Inflammatory macrophage treated with lipopolysaccharide for 1 hour (primary cell): Measurements from ENCODE around the gene RPL9.
"Not testable (repeated sequence)": the region's sequence is repeated elsewhere in the genome, so short reads cannot be mapped to it uniquely, and the experiment has no call there.

Experiments
- DNase-seq, 2 donors: peaks; one replicate each; pipeline ENCODE4 v3.0.0-alpha.2; 2020 to 2022

Gene RPL9

DNA sequence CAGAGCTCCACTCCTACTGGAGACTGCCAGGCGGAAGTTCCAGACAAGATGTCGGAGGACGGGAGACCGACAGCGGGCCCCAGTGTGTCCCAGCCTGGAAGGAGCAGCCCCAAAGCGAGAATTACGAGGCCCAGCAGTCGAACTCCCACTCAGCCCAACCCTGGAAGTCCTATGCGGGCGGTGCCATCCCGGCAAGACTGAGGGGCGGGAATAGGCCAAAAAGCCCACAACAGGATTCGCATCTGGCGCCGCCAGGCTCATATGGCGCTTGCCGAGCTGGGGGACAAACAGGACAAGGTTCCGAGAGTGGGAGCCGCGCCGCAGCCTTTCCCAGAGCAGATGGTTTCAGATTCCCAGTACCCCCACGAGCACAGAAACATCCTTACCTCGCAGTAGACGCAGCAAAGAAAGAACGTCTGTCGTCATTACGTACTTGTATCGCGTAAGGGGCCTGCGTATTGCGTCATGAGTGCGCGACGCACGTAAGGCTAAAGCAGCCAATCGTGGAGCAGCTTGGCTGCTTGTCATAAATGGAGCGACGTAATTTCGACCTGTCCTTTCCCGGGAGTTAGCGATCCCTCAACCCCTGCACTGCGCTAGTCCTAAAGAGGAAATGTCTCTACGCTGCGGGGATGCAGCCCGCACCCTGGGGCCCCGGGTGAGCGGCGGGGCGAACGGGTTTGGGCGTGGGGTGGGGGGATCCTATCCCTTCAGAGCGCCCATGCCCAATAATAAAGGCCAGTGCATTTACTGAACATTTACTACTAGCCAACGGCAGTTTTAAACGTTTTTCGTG is at the start of gene RPL9, which contains the start of gene LIAS:
Gene RPL9, minus strand, starts transcription at position 418 of the 796 bp plus-strand sequence. CDS start 483 bp downstream, outside the sequence.
Gene LIAS, plus strand, starts transcription at position 552 of the 796 bp plus-strand sequence. Its CDS starts 62 bp downstream, at position 614.
- DNase-seq = peak; percentile 98 to 99

DNA sequence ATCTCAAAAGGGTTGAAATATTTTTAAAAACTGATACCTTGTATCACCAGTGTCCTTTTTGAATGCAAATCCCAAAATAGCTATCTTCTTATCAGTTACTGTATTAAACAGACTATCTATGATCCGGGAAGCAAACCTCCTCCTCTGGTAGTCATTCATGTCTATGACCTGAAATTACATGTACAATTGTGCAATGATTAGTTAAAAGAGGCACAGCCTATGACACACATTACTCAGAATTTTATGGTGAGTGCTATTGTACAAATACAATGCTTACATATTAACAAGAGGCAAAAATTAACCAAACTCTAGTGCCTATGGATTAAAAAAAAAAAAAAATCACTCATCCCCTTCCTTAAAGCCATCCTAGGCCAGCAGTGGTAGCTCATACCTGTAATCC is 46.9 kb upstream of the RPL9 start:
- DNase-seq = no peak

DNA sequence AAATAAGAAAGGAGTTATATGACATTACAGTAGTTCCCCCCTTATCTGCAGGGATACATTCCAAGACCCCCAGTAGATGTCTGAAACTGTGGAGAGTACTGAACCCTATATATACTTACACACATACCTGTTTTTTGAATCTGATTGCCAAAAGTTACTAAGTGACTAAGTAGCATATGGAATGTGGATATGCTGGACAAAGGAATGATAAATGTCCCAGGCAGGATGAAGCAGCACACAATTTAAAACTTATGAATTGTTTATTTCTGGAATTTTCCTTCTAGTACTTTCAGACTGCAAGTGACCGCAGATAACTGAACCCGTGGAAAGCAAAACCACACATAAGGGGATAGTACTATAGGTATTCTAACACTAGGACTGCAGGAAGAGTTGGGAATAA is 45.8 kb upstream of the RPL9 start:
- no peak for DNase-seq

DNA sequence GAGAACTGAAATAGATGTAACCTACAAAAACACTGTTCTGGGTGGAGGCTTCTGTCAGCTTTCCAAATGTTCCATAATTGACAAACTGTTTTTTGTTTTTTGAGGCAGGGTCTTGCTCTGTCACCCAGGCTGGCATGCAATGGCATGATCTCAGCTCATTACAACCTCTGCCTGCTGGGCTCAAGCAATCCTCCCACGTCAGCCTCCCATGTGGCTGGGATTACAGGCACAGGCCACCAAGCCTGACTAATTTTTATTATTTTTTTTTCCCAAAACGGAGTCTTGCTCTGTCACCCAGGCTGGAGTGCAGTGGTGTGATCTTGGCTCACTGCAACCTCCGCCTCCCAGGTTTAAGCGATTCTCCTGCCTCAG is 43.9 kb upstream of the RPL9 start:
- DNase-seq = not testable (repeated sequence)

DNA sequence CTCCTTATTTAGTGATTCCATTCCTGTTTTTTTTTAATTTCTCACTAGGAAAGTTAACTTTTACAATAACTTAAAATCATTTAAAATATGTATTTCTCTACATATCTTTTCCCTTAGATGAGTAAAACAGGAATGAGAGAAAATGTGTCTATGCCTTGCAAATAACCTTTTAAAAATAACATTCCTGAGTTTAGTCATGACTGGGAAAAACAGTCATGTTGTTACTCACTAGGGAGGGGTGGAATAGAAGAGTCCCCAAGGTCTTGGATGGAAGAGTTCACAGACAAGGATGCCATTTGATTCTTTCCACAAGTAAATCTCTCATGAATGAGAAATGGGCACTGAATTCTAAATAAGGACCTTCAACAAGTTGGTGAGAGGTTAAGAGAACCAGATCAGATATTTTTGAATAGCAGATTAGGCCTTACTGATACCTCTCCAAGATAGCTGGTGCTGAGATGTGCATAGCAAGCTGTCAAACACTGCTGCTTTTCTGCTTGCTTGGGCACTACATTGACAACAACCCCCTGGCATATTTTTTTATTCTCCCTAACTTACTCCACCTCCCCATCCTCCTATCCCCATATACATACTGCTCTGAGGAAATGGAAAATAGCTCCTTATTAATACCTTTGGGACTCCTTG is 43.4 kb upstream of the RPL9 start:
- no peak for DNase-seq

DNA sequence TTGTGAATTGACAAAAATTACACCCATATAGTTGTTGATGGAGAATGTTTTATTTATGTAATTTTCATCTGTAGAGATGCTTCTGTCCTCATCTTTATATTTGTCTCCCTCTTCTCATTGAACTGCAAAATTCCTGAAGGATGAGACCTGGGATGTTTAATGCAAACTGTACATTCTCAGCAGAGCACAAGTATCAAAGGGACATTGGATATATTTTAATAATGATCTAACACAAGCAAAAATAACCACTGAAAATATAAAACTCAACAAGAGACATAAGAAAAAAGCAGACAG is 40.0 kb upstream of the RPL9 start:
- DNase-seq = no peak

DNA sequence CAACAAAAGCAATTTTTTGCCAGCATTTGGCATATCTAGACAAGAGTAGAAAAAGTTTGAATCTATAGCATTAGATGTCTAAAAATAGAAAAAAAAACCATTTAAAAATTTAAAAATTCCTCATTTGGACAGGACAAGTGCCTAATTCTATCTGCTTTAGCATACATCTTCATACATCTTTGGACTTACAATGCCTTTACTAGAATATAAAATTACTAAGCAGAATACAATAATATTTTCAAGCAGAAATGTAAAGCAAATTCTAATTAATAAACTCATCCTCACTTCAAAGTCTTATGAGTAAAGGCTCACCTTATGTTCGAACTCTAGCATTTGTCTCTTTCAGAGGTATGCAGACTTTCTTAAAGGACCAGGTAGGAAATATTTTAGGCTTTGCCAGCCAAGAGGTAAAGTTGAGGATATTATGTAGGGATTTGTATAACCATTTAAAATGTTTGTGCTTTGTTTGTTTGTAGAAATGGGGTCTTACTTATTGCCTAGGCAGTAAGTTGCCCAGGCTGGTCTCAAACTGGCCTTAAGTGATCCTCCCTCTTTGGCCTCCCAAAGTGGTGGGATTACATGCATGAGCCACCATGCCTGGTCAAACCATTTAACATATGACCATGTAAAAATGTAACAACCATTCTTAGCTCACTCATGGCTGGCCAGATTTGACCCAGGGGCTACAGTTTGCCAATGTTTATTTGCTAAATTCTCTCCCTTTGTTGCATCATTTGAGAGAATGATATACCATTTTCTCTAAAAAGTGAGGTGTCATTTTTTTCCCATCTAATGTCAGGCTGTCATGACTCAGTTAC is 39.4 kb upstream of the RPL9 start:
- no peak for DNase-seq

DNA sequence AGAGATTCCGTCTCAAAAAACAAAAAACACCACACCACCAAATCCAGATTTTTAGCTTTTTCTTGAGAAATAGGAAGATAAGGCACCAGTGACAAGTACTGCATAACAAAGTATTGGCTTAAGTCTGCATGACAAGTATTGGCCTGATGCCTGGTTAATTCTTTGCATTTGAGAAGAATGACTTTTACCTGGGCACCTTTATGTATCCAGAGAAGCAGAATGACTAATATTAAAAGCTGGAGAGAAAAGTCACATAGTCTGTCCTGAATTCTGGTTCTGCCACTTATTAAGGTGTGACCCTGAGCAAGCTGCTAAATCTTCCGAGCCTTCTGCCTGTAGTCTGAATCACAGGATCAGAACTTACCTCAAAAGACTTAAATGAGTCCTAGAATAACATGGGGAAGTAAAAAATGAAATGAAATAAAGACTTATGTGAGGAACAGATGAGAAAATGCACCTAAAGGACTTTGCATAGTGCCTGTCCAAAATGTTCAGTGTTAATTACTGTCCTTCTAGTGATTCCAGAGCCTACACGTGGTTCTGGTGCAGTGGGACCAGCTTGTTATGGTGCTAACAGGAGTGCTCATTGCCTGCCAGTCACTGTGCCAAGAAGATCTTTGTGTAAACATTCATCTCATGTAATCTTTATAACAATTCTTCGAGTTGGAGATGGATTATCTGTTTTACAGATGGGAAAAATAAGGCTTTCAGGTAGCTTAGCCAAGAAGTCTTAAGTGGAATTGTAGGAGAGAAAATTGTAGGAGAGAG is 36.9 kb upstream of the RPL9 start:
- no peak for DNase-seq

DNA sequence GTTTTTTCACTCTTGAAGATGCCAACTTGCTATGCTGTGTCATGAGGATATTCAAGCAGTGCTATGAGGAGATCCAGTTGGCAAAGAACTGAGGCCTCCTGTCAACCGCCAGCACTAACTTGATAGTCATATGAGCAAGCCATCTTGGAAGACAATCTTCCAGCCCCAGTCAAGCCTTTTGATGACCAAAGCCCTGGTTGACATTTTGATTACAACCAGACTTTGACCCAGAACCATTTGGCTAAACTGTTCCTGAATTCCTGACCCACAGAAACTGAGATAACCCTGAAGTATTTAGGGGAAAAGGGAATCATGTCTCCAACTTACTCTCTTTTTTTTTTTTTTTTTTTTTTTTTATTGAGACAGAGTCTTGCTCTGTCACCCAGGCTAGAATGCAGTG is 35.6 kb upstream of the RPL9 start:
- no peak for DNase-seq

DNA sequence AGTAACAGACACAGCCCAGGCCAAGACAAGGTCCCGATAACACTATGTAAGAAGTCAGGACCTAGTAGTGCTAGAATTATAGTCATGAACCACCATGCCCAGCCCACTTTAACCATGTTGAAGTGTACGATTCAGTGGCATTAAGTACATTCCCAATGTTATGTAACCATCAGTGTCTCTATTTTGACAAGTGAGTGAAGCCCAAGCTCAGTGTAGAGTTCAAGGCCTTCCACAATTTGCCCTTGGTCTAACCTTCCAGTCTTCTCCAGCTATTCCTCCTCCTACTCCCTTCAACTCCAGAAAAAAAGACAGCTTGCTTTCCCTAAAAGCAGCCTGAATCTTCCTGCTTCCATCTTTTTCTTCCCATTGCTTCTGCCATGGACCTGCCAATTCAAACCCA is 31.6 kb upstream of the RPL9 start:
- no peak for DNase-seq

DNA sequence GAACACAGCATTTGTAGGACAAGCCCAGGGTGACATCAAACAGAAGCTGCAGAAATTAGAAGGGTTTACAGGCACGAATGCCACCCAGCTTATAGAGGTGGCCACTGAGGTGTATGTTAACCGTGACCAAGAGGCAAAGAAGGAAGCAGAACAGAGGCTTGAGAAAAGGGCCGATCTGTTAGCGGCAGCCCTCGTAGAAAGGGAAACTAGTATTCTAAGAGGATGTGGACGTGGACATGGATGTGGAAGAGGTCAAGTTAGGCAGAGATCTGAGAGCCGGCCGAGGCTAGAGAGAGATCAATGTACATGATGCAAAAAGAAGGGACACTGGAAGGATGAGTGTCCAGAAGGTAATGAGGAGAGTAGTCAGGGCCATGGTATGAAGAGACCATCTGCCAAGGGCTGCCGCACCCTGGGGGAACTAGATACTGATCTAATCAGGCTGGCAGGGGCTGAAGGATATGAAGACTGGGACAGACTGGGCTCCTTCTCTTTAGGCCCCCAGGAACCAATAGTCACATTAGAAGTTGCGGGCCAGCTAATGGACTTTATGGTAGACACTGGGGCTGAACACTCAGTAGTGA is 27.6 kb upstream of the RPL9 start:
- DNase-seq = peak; percentile 22 to 35

DNA sequence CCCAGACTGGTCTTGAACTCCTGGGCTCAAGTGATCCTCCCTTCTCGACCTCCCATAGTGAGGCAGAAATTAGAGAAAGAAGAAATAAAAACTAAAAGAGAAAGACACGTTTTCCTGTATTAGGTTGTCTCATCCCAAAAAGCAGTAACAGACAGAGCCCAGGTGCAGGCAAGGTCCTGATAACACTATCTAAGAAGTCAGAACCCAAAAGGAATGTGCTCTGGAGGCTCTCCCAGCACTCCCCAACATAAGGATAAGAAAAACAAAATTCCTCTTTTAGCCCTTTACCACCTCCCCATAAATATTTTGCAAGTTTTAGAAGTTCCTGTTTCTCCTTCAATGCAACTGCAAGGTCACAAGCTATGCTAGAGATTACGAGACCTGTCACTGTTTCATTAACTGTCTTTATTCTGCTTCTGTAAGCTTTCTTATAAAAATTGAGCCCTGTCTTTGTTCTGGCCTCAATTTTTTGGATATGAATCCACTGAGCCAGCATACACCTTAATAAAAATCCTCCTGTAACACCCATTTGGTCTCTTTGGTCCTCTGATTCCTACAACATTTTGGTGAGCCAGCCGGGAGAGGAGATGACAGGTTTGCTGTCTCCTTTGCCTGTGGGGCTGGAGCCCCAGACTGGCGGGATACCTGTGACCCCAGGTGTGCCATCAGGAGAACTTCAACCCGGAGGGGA is 26.0 kb upstream of the RPL9 start:
- peak; percentile 72 to 80 for DNase-seq

DNA sequence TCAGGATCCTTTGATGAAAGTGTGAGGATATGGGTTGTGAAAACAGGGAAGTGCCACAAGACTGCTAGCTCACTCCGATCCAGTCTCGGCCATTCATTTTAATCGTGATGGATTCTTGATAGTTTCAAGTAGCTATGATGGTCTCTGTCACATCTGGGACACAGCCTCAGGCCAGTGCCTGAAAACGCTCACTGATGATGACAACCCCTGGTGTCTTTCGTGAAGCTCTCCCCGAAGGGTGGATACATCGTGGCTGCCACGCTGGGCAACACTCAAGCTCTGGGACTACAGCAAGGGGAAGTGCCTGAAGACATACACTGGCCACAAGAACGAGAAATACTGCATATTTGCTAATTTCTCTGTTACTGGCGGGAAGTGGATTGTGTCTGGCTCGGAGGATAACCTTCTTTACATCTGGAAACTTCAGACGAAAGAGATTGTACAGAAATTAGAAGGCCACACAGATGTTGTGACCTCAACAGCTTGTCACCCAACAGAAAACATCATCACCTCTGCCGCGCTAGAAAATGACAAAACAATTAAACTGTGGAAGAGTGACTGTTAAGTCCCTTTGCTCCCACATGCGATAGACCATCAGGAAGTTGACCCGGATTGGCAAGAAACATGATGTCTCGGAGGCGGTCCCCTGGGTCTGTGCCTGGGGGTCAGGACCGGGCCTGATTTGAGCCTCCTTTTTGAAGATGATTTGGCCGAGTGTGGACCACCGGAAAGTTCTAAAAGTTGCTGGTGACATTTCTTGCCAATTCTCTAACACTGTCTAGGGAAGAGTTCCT is 22.4 kb upstream of the RPL9 start:
- peak; percentile 39 to 66 for DNase-seq

DNA sequence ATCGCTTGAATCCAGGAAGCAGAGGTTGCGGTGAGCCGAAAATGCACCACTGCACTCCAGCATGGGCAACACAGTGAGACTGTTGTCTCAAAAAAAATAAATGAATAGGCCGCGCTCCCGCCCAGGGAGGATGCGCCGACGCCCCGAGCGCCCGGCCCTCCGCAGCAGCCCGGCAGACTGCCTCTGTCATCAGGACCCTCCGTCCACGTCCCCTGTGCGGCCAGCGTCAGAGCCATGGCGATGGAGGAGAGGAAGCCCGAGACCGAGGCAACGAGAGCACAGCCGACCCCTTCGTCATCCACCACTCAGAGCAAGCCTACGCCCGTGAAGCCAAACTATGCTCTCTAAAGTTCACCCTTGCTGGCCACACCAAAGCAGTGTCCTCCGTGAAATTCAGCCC is 21.5 kb upstream of the RPL9 start:
- DNase-seq = no peak

DNA sequence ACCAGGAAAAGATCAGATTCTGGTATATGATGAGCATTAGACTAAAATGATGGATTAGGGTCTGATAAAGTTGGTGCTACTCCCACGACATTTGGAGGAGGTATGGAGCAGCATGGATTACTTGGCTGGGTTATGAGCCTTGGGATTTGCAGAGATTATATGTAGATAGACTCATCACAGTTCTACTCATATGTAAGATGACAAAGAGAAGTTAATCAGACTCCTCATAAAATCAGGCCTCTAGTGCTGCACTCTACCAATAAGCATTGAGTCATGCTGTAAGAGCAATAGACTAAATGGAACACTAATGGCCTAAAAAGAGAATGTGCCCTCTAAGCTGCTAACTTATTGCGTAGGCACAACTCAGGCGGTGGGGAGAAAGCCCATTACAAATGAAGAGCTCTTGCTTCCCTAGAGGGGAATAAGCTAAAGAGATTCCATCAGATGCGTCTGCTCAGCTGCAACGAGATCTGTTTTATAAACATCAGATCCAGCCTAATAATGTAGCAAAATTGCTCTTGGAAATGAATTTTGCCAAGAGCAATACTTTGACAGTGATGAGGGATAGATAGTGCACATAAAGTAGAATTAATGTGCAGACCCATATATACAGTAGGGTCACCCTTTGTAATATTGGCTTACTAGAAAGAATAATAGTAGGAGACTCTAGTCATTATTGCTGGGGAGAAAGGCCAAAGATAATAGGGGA is 17.6 kb upstream of the RPL9 start:
- no peak for DNase-seq

DNA sequence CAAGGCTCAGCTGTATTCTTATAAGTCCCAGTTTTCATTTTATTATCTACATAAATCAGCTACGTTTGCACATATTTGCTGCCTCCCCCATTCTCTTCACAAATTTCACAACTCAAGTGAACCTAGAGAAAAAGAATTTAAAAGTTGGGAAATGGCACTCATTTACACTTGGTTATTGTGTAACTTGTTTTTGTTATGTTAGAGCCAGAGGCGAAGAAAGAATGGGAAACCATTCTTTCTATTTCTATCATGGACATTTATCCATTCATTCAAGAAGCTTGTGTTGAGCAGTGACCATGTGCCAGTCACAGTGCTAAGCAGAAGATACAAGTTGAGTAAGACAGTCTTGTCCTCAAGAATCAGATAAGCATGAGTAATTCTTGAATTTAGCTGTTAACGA is 13.7 kb upstream of the RPL9 start:
- no peak for DNase-seq

DNA sequence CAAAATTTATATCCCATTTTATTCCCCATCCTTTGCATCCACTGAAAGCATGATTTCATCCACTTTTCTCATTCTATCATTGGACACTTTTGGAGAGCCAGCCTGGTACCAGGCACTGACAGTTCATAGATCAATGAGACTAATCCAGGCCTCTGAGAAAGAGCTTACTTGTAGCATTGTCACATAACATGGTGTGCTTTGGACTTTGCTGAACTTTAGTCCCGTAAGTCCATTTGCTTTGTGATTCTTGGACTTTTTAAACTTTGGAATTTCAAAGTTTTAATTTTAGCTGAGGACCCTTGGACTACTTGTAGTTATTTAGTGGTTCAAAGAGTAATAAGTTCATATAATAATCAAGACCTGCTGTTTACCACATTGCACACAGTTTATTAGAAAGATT is 11.7 kb upstream of the RPL9 start:
- DNase-seq = no peak

DNA sequence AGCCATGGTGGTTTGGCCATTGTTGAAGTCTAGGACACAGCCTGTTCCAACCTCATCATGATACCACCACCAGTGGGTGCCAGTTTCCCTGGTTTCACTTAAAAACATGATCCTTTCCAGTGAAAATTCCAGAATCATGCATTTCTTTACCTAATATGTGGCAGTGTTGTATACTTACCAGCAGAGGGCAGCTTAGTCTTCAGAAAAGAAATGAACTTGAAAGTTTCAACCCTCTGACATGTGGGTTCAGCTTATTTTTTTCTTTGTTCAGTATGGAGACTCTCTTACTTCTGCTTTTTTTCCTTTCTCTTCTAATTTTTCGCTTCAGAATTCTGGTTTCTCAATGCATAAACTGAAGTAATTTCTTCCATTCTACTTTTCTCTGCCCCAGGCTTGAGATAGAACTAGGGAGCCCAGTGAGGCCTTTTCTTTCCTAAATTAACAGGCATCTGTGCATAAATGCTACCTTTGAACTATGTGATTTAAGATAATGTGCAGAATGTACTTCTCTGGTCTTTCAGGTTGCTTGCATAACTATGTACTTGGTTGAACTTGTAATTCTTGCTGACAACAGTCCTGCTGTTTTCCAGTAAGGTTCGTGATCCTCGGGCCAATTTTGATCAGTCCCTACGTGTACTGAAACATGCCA is 10.8 kb upstream of the RPL9 start:
- peak; percentile 79 to 87 for DNase-seq

DNA sequence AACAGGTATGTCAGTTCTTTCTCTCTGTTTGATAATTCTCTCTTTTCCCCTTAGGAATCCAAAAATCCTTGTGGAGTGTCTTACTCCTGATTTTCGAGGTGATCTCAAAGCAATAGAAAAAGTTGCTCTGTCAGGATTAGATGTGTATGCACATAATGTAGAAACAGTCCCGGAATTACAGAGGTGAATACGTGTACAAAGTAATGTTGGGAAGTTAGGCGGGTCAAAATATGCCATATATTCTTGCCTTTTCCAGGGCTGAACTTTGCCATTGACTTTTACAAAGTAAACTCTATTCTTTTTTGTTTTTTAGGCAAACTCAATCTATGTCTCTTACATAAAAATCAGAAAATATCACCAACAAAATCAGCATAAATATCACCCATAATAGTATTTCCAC is 8.7 kb upstream of the RPL9 start:
- DNase-seq = no peak

DNA sequence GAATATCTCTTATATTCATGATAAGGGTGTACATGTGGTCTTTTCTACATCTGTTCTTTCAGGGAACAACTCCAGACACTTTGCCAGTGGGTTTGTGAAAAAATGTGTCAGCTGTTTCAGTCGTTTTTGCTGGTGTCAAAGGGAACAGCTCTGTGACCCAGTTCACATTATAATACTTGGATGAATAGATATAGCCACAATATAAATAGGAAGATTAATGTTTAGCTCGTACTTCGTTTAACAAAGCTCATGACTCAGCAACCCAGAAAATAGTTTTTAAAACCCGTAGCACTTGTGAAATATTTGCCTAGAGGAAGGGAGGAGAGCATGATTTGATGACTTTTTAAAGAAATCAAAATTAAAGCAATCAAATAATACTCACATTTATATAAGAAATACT is 8.0 kb upstream of the RPL9 start:
- no peak for DNase-seq
